Measurements from ENCODE around the gene ERBB2. TPM values are rescaled to one million over a fixed set of nuclear protein-coding genes. Genes with fewer than 3 reads are reported as not detected.
"Not testable (repeated sequence)": the region's sequence is repeated elsewhere in the genome, so short reads cannot be mapped to it uniquely, and the experiment has no call there.

Gene ERBB2
- total RNA-seq, 2 experiments from 2014 or later: 4.5 to 4.6 TPM

DNA sequence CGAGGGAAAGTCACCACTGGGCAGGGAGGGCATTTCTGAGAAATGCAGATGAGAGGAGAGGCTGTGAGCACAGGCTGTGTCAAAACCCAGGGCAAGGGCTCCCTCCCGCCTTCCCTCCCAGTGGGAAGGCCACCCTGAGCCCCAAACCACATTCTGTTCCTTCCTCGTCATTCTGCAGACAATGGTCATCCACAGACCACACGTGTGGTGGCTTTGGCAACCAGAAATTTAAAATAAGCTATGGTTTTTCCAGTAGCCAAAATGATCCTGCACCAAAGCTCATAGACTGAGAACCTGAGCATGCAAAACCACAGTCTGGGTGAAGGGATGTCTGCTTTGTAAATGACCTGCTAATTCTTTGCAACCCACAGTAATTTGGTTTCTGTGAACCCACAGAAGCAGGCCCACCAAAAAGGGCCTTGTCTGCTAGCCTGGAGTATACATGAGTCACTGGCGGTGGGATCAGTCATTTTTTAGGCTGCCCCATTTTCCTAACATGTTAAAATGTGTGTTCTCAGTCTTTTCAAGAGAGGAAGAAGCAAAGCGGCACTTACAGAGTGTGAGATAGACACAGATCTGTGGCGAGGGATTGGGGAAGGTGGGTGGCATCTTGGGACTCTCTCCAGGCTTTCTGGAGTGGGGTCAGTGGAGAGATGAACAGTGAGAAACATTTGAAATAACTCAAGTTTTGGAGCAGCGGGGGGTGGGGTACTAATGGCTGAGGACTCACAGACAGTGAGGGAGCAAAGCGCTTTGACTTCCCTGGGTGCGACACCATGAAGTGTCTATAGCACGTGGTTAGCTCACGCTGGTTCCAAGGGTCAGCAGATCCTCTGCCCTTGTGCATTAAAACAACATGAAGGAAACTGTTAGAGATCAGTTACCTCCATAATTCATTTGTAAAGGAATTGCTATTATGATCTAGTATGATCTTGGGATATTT lies 58.3 kb downstream of the ERBB2 start:
- ChIA-PET CTCF (interaction anchor here (0.6 to 1.3 kb wide), 6 partner anchors 22 to 607 kb away, joined by 3 to 10 read pairs (median 4); partner anchors contain the start of gene MIEN1), POLR2A (interaction anchor here (0.5 to 0.6 kb wide), 2 partner anchors 17 to 99 kb away, joined by 3 to 5 read pairs; no protein-coding TSS in a partner anchor)
- H3K27me3 Mint-ChIP-seq: no peaks in the 10 kb centered on the region
- H3K36me3 Mint-ChIP-seq (ENCODE audit: low read depth): peaks cover 26% of the 10 kb centered on the region
- no peak overlapping the region for H3K4me3 Mint-ChIP-seq
- no peaks in the 10 kb centered on the region for H3K9me3 Mint-ChIP-seq
- DNase-seq: peak; percentile 46
- peak overlapping the region; percentile 58 for H3K27ac Mint-ChIP-seq
- peaks cover 70% of the 10 kb centered on the region for H3K4me1 Mint-ChIP-seq

DNA sequence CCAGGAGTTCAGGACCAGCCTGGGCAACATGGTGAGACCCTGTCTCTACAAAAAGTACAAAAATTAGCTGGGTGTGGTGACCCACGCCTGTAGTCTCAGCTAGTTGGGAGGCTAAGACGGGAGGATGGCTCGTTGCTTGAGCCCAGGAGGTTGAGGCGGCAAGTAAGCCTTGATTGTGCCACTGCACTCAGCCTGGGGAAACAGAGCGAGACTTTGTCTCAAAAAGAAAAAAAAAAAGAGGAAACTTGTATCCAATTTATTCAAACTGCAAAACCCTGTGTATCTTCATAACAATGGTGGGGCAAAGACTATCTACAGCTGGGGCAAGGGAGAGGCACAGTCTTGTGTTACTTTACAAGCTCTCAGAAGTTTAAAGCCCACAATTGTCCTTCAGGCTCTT lies 59.3 kb downstream of the ERBB2 start:
- ChIA-PET CTCF (interaction anchor here (0.6 to 2.0 kb wide), 5 partner anchors 9 to 459 kb away, joined by 3 to 6 read pairs (median 4); partner anchors contain the start of gene MIEN1), POLR2A (interaction anchor here (0.6 kb wide), 1 partner anchor 16 kb away, joined by 4 read pairs; no protein-coding TSS in a partner anchor)
- no peaks in the 10 kb centered on the region for H3K27me3 Mint-ChIP-seq
- peaks cover 30% of the 10 kb centered on the region for H3K36me3 Mint-ChIP-seq (ENCODE audit: low read depth)
- peaks cover 68% of the 10 kb centered on the region for H3K4me1 Mint-ChIP-seq
- H3K9me3 Mint-ChIP-seq: no peaks in the 10 kb centered on the region
- H3K27ac Mint-ChIP-seq: no peak overlapping the region
- DNase-seq: no peak
- no peak overlapping the region for H3K4me3 Mint-ChIP-seq

DNA sequence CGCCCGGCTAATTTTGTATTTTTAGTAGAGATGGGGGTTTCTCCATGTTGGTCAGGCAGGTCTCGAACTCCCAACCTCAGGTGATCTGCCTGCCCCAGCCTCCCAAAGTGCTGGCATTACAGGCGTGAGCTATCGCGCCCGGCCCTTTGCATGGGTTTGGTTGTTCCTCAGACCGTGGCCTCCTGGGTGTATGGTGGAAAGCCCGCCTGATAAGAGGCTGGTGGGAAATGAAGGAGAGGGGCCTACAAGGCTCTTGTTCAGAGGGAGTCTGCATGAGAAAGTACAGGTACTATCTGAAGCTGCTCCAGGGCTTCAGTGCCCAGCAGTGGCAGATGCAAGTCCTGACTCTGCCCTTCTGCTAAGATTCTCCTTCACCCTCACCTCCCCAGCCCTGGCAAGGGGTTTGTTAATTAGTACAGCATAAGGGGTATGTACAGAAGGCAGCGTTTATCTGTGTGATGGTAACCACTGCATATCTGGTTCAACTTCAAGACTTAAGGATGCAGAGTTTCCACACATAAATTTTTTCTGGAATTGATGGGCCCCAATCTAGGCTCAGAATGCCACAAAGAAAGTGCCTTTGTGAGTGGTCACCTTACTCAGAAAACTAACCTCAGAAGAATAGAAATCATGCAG lies 62.1 kb downstream of the ERBB2 start:
- CTCF ChIA-PET: interaction anchor here (1.0 kb wide), 1 partner anchor 51 kb away, joined by 4 read pairs; no protein-coding TSS in a partner anchor

DNA sequence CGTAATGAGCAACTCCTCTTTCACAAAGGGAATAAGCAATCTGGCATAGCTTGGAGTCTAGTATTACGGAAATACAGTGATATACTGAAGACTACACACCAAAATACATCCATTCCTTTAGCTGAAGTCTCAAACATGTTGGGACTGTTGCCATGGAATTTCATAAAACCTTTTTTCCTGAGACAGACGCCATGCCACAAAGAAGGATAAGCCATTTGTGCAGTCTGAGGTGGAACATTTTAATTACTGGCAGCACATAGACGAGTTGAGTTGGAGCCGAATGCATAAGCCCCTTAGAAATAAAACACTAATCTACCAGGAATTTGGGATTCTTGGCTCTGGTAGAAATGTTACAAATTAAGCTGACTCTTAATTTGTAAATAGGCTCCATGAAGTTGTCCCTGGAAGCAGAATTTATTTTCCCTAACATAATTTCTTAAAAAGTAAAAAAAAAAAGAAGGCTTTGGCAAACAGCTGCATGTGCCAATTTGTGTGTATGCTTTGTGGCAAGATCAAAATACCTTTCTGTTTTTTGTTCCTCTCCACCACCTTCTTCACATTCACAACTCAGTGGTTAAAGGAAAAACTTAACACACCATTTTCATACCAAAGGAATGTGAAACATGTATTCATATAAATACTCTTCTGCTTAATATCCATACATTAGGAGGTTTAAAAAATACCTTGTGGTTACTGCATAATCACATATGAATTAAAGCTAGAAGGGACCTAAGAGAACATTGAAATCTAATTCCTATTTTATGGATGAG lies 63.4 kb downstream of the ERBB2 start:
- H3K27ac Mint-ChIP-seq: no peak overlapping the region

More for the DNA sequence above, 62.1 kb downstream of the ERBB2 start:
- Mint-ChIP-seq H3K27ac (no peak overlapping the region), H3K4me1 (peaks cover 59% of the 10 kb centered on the region), H3K36me3 (ENCODE audit: low read depth) (peaks cover 56% of the 10 kb centered on the region), H3K9me3 (peaks cover 4% of the 10 kb centered on the region), H3K27me3 (no peaks in the 10 kb centered on the region), H3K4me3 (no peak overlapping the region)
- no peak for DNase-seq
- POLR2A ChIA-PET: no interaction called here

DNA sequence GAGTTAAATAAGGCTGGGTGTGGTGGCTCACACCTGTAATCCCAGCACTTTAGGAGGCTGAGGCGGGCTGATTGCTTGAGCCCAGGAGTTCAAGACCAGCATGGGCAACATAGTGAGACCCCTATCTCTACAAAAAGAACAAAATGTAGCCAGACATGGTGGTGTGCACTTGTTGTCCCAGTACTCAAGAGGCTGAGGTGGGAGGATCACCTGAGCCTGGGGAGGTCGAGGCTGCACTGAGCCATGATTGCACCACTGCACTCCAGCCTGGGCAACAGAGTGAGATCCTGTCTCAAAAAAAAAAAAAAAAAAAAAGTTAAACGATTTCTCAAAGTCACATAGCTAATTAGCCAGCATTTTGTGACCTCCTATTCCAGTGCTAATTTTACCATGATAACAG lies 64.3 kb downstream of the ERBB2 start:
- DNase-seq, POLR2A ChIA-PET, H3K4me3 Mint-ChIP-seq, H3K9me3 Mint-ChIP-seq, H3K27ac Mint-ChIP-seq, H3K27me3 Mint-ChIP-seq: not testable (repeated sequence)
- CTCF ChIA-PET: interaction anchor here (1.0 to 1.6 kb wide), 6 partner anchors 16 to 143 kb away, joined by 3 to 4 read pairs (median 3); no protein-coding TSS in a partner anchor
- peaks cover 54% of the 10 kb centered on the region for H3K4me1 Mint-ChIP-seq
- peaks cover 70% of the 10 kb centered on the region for H3K36me3 Mint-ChIP-seq (ENCODE audit: low read depth)

More for the DNA sequence above, 63.4 kb downstream of the ERBB2 start:
- POLR2A ChIA-PET: no interaction called here
- H3K4me1 Mint-ChIP-seq: peaks cover 56% of the 10 kb centered on the region
- CTCF ChIA-PET: interaction anchor here (1.4 kb wide), 2 partner anchors 17 to 142 kb away, joined by 3 read pairs; no protein-coding TSS in a partner anchor
- peaks cover 66% of the 10 kb centered on the region for H3K36me3 Mint-ChIP-seq (ENCODE audit: low read depth)
- H3K9me3 Mint-ChIP-seq: peaks cover 4% of the 10 kb centered on the region
- no peak overlapping the region for H3K4me3 Mint-ChIP-seq
- no peak for DNase-seq
- no peaks in the 10 kb centered on the region for H3K27me3 Mint-ChIP-seq

DNA sequence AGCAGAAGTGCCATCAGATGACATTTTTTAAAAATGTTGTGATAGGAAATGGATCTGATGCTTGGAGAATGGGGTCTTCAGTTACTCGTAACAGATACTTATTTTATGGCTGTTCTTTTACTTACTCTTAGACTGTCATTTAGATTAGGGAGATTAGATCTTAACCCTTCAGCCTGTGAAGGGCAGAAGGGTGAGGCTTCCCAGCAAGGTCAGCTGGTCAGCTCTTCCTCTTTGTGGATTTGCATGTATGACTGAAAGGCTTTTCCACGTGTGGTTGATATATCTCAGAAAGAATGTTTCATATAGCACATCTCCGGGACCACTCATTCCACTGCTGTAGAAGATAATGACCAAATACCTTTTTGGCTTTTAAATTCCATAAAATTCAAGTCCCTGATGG lies 65.3 kb downstream of the ERBB2 start:
- H3K9me3 Mint-ChIP-seq: peaks cover 4% of the 10 kb centered on the region
- ChIA-PET POLR2A (no interaction called here), CTCF (interaction anchor here (0.8 to 1.6 kb wide), 6 partner anchors 10 to 143 kb away, joined by 3 to 4 read pairs (median 4); no protein-coding TSS in a partner anchor)
- DNase-seq: no peak
- peaks cover 71% of the 10 kb centered on the region for H3K36me3 Mint-ChIP-seq (ENCODE audit: low read depth)
- H3K27ac Mint-ChIP-seq: no peak overlapping the region
- no peak overlapping the region for H3K4me3 Mint-ChIP-seq
- peaks cover 57% of the 10 kb centered on the region for H3K4me1 Mint-ChIP-seq
- no peaks in the 10 kb centered on the region for H3K27me3 Mint-ChIP-seq

DNA sequence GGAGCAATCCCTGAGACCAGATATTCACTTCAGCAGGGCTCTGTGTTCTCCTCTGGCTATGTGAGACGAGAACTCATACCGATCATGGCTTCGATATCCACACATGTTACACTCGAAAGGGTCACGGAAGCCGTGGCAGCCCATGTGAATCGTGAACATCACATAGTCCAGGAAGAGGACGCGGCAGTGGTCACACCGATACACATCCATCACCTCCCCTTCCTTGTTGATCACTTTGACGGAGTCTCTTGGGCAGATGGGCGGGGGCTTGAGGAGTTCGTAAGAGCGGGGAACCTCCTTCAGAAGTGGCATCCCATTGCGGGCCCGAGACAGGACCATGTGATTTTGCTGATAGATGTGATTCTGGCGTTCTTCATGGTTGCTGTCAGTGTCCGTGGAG lies 65.9 kb downstream of the ERBB2 start:
- Mint-ChIP-seq H3K36me3 (ENCODE audit: low read depth) (peaks cover 71% of the 10 kb centered on the region), H3K27me3 (no peaks in the 10 kb centered on the region), H3K4me1 (peaks cover 61% of the 10 kb centered on the region), H3K27ac (no peak overlapping the region), H3K9me3 (peaks cover 4% of the 10 kb centered on the region), H3K4me3 (no peak overlapping the region)
- POLR2A ChIA-PET: no interaction called here
- no peak for DNase-seq
- CTCF ChIA-PET: interaction anchor here (1.0 to 1.6 kb wide), 3 partner anchors 11 to 133 kb away, joined by 3 to 4 read pairs (median 3); no protein-coding TSS in a partner anchor

DNA sequence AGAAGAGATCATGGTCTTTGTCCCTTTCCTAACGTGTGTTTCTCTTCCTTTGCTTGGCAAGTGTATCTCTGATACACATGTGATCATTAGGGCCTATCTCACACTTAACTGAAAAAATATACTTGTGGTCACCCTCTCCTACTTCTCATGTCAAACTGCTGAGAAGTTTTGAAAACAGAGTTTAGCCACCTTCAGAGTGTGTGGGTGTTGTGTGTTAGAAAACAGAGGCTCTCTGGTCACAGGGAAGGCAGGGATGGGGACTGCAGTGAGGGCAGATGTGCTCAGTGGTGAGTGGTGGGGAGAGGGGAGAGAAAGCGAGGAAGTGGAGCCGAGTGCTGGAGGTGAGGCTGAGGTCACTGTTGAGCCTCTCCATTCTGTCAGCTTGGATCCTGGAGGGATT lies 67.3 kb downstream of the ERBB2 start:
- no peaks in the 10 kb centered on the region for H3K27me3 Mint-ChIP-seq

DNA sequence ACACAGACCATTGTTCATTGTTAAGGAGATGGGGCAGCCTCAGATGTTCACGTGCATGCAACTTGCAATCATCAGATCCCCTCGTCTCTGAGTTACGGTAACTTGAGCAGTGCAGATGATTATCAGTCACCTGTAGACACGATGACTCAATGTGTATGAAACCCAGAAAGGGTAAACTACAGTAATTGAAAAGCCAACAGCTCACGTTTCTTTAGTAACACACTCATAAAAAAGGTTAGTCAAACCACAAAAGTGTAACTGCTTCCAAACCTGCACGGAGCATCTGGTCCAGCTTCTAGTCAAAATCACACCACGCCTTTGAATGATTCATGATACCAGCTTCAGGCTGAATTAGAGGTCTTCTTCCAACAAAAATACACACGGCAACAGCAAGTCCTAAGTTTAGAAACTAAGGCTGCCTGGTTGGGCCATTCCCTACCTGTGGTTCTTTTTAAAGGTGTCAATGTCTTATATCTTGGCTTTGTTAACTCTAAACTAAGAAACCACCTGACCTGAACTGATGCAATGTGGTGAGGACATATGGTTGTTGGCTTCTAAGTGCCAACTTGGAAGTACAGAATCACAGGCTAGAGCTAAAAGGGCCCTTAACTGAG lies 70.2 kb downstream of the ERBB2 start:
- Mint-ChIP-seq H3K27ac (peak overlapping the region; percentile 84), H3K27me3 (no peaks in the 10 kb centered on the region), H3K9me3 (peaks cover 4% of the 10 kb centered on the region), H3K36me3 (ENCODE audit: low read depth) (peaks cover 77% of the 10 kb centered on the region), H3K4me3 (no peak overlapping the region), H3K4me1 (peaks cover 84% of the 10 kb centered on the region)
- ChIA-PET POLR2A (interaction anchor here (0.7 to 1.4 kb wide), 2 partner anchors 91 to 148 kb away, joined by 3 read pairs; no protein-coding TSS in a partner anchor), CTCF (interaction anchor here (1.0 to 1.8 kb wide), 7 partner anchors 10 to 148 kb away, joined by 3 to 7 read pairs (median 4); partner anchors contain the start of gene MIEN1)
- DNase-seq: peak; percentile 64

More for the DNA sequence above, 67.3 kb downstream of the ERBB2 start:
- POLR2A ChIA-PET: no interaction called here
- Mint-ChIP-seq H3K36me3 (ENCODE audit: low read depth) (peaks cover 75% of the 10 kb centered on the region), H3K4me1 (peaks cover 69% of the 10 kb centered on the region), H3K9me3 (peaks cover 4% of the 10 kb centered on the region), H3K4me3 (no peak overlapping the region), H3K27ac (peak overlapping the region; percentile 21)
- CTCF ChIA-PET: interaction anchor here (1.1 kb wide), 1 partner anchor 8 kb away, joined by 5 read pairs; no protein-coding TSS in a partner anchor
- DNase-seq: no peak

DNA sequence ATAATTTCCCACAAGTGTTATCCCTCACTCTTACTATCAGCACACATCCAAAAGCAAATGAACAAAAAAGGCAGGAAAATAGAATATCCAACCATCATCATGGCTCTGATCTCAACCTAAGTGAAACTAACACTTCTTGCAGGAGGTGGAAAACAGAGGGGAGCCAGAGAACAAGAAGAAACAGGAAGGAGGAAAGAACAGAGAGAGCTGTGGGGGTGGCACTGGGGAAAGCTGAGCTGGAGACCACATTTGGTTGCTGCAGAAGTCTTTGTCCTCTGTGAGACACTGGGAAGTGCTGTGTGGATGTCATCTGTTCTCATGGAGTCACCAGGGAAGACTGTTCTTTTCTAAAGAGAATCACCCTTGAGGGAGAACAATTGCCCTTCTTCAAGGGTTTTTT lies 72.6 kb downstream of the ERBB2 start:
- Mint-ChIP-seq H3K4me1 (peaks cover 90% of the 10 kb centered on the region), H3K27ac (peak overlapping the region; percentile 84), H3K27me3 (no peaks in the 10 kb centered on the region), H3K9me3 (no peaks in the 10 kb centered on the region), H3K4me3 (peak overlapping the region; percentile 10), H3K36me3 (ENCODE audit: low read depth) (peaks cover 66% of the 10 kb centered on the region)
- POLR2A ChIA-PET: no interaction called here
- no peak for DNase-seq
- CTCF ChIA-PET: no interaction called here

DNA sequence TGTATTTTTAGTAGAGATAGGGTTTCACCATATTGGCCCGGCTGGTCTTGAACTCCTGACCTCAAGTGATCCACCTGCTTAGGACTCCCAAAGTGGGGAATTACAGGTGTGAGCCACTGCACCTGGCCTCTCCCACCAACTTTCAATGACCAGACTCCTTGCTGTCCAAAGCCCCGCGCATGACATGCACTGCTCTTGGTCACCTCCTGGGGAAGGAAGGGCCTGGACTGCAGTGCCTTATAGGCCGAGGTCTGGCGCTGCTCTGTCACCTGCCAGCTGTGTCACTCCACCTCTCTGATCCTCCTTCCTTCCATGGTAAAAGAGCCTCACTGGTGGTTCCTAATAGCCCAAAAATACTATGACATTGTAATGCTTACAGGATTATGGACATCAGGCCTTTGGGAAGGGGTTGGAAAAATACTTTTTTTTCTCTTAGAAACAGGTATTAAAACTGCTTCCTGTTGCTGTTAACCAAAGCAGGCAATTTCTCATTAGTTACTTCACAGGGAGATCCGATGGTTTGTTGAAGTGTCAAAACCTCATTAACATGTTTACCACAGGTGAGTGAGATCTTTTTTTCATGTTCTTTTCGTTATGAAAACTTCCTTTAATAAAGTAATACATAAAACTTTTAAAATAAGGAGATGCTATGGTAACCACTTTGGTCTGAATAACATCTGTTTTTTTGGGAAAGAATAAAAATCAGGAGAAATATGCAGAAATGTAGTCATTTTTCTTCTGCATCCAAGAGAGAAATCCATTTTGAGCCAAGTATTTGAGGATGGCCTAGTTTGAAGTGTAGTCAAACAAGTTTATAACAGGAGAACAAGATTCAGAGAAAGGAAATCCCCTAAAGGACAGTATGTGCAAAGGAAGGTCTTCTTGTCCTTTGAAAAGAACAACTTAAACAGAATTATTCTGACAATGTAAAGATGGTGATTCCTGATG lies 73.4 kb downstream of the ERBB2 start:
- Mint-ChIP-seq H3K27me3 (no peaks in the 10 kb centered on the region), H3K4me1 (peaks cover 93% of the 10 kb centered on the region), H3K4me3 (no peak overlapping the region), H3K36me3 (ENCODE audit: low read depth) (peaks cover 62% of the 10 kb centered on the region), H3K9me3 (no peaks in the 10 kb centered on the region), H3K27ac (peak overlapping the region; percentile 84)
- no peak for DNase-seq
- ChIA-PET CTCF (no interaction called here), POLR2A (no interaction called here)
